Left ventricle myocardium inferior (tissue), 1 donor: Measurements from ENCODE around the gene AVEN. TPM values are rescaled to one million over a fixed set of nuclear protein-coding genes. Genes with fewer than 3 reads are reported as not detected.

Experiments used
- DNase-seq: peaks from one replicate; pipeline ENCODE4 v3.0.0-alpha.2; 2020
- H3K27ac ChIP-seq: fragments of 200-600 bp; replicated peaks from 2 replicates; pipeline ENCODE4 v1.8.0; 2021
- H3K27me3 ChIP-seq: fragments of 200-600 bp; 2 replicates; pipeline ENCODE4 v1.8.0; 2021; ENCODE audit warnings: low read depth
- H3K36me3 ChIP-seq: fragments of 200-600 bp; 2 replicates; pipeline ENCODE4 v1.8.0; 2021
- H3K4me1 ChIP-seq: fragments of 200-600 bp; 2 replicates; pipeline ENCODE4 v1.8.0; 2021
- H3K4me3 ChIP-seq: fragments of 200-600 bp; 2 replicates; pipeline ENCODE4 v1.8.0; 2021; ENCODE audit warnings: mild to moderate bottlenecking, moderate library complexity
- H3K9me3 ChIP-seq: fragments of 200-600 bp; replicated peaks from 2 replicates; pipeline ENCODE4 v1.8.0; 2021
- CTCF ChIP-seq: fragments of 200-600 bp; IDR thresholded peaks from 2 replicates; pipeline ENCODE4 v1.8.0; 2021; ENCODE audit warnings: antibody characterized with exemption, mild to moderate bottlenecking, borderline replicate concordance
- intact Hi-C: fragments of 100-400 bp; cut with micrococcal nuclease; formaldehyde crosslinking; loops from one replicate; pipeline ENCODE4 v1.11.0; 2022
- total RNA-seq: library from RNA; stranded (reverse); fragmentation: NEBNext Ultra II Directional; extraction: Animal tissue kit (Norgen Biotek cat#: 25700); gene quantifications from one replicate; pipeline ENCODE4 v1.2.1, GENCODE V29; 2021
- donor health status: DM: no; HTN: yes; CAD: no; lungs with severe emphysema.

Gene AVEN
- total RNA-seq, 1 donor from 2014 or later, result 25.3 TPM

- TF ChIP-seq CTCF, result no peak
- no peak for DNase-seq
- intact Hi-C loops, result no loop called here
- Histone ChIP-seq H3K27ac (no peak overlapping the region), H3K9me3 (no peaks in the 10 kb centered on the region), H3K27me3 (no peaks in the 10 kb centered on the region), H3K4me1 (no peaks in the 10 kb centered on the region), H3K4me3 (no peak overlapping the region), H3K36me3 (no peaks in the 10 kb centered on the region)
These were observed 26.5 kb downstream of the AVEN start for GRCh38 chr15:34012461-34013028.

GRCh38 chr15:34011481-34011880, 27.5 kb downstream of the AVEN start:
- H3K27ac ChIP-seq, result no peak overlapping the region
- H3K36me3 ChIP-seq, result no peaks in the 10 kb centered on the region
- H3K4me3 ChIP-seq, result no peak overlapping the region
- DNase-seq, result no peak
- no peaks in the 10 kb centered on the region for H3K4me1 ChIP-seq
- no peak for TF ChIP-seq CTCF
- no peaks in the 10 kb centered on the region for H3K27me3 ChIP-seq
- intact Hi-C loops, result no loop called here
- no peaks in the 10 kb centered on the region for H3K9me3 ChIP-seq

GRCh38 chr15:34010921-34011320, 28.1 kb downstream of the AVEN start:
- no peak for DNase-seq

GRCh38 chr15:34009656-34010055, 29.3 kb downstream of the AVEN start:
- Histone ChIP-seq H3K4me1 (no peaks in the 10 kb centered on the region), H3K36me3 (no peaks in the 10 kb centered on the region), H3K27me3 (no peaks in the 10 kb centered on the region), H3K9me3 (no peaks in the 10 kb centered on the region), H3K4me3 (no peak overlapping the region), H3K27ac (no peak overlapping the region)
- DNase-seq, result no peak
- TF ChIP-seq CTCF, result no peak
- intact Hi-C loops, result no loop called here

More at GRCh38 chr15:34010921-34011320, 28.1 kb downstream of the AVEN start:
- no peaks in the 10 kb centered on the region for H3K4me1 ChIP-seq
- H3K4me3 ChIP-seq, result no peak overlapping the region
- no peaks in the 10 kb centered on the region for H3K27me3 ChIP-seq
- intact Hi-C loops, result no loop called here
- no peaks in the 10 kb centered on the region for H3K9me3 ChIP-seq
- H3K36me3 ChIP-seq, result no peaks in the 10 kb centered on the region
- H3K27ac ChIP-seq, result no peak overlapping the region
- no peak for TF ChIP-seq CTCF

GRCh38 chr15:34006381-34006780, 32.6 kb downstream of the AVEN start:
- intact Hi-C loops, result no loop called here
- Histone ChIP-seq H3K27me3 (no peaks in the 10 kb centered on the region), H3K4me1 (no peaks in the 10 kb centered on the region), H3K4me3 (no peak overlapping the region), H3K36me3 (peaks cover 7% of the 10 kb centered on the region), H3K9me3 (no peaks in the 10 kb centered on the region), H3K27ac (no peak overlapping the region)
- DNase-seq, result no peak
- TF ChIP-seq CTCF, result no peak
